H9 (cell line): Measurements from ENCODE around the gene MICALL2. TPM values are rescaled to one million over a fixed set of nuclear protein-coding genes. Genes with fewer than 3 reads are reported as not detected.

ENCODE experiments used
- DNase-seq: peaks from one replicate; pipeline ENCODE4 v3.0.0-alpha.2; 2017
- H2AFZ ChIP-seq: one replicate; pipeline ENCODE4 v1.6.1; 2013; ENCODE audit warnings: mild to moderate bottlenecking, low read length, control low read depth, moderate library complexity
- H2AK5ac ChIP-seq: 2 replicates; pipeline ENCODE4 v1.6.1; 2013; ENCODE audit warnings: low read length, control low read depth, mixed read lengths; ENCODE audit not compliant: insufficient read length
- H2BK120ac ChIP-seq: one replicate; pipeline ENCODE4 v1.6.1; 2013; ENCODE audit warnings: low read depth, mild to moderate bottlenecking, low read length, control low read depth, inconsistent platforms; ENCODE audit not compliant: poor library complexity, severe bottlenecking
- H2BK12ac ChIP-seq: 2 replicates; pipeline ENCODE4 v1.6.1; 2013; ENCODE audit warnings: low read length, control low read depth, mixed read lengths, low read depth; ENCODE audit not compliant: insufficient read length
- H2BK15ac ChIP-seq: 2 replicates; pipeline ENCODE4 v1.6.1; 2013; ENCODE audit warnings: low read depth, low read length, control low read depth
- H2BK20ac ChIP-seq: one replicate; pipeline ENCODE4 v1.6.1; 2013; ENCODE audit warnings: low read depth, mild to moderate bottlenecking, low read length, control low read depth, inconsistent platforms; ENCODE audit not compliant: poor library complexity, severe bottlenecking
- H2BK5ac ChIP-seq: 2 replicates; pipeline ENCODE4 v1.6.1; 2013; ENCODE audit warnings: low read length, control low read depth, mixed read lengths; ENCODE audit not compliant: insufficient read length
- H3K14ac ChIP-seq: 2 replicates; pipeline ENCODE4 v1.6.1; 2013; ENCODE audit warnings: low read length, control low read depth; ENCODE audit not compliant: insufficient read depth
- H3K18ac ChIP-seq: 2 replicates; pipeline ENCODE4 v1.6.1; 2013; ENCODE audit warnings: low read depth, mild to moderate bottlenecking, mixed read lengths, low read length, control low read depth; ENCODE audit not compliant: insufficient read length
- H3K23ac ChIP-seq: 2 replicates; pipeline ENCODE4 v1.6.1; 2013; ENCODE audit warnings: low read length, control low read depth, mixed read lengths, low read depth; ENCODE audit not compliant: insufficient read length
- H3K23me2 ChIP-seq: 2 replicates; pipeline ENCODE4 v1.6.1; 2013; ENCODE audit warnings: low read depth, mild to moderate bottlenecking, mixed read lengths, low read length, control low read depth; ENCODE audit not compliant: insufficient read length, poor library complexity, severe bottlenecking
- H3K27ac ChIP-seq: 2 replicates; pipeline ENCODE4 v1.5.1; 2013; ENCODE audit warnings: low read length, control low read depth, mixed read lengths, low read depth; ENCODE audit not compliant: insufficient read length
- H3K27me3 ChIP-seq: 2 replicates; pipeline ENCODE4 v1.6.1; 2013; ENCODE audit warnings: low read length, control low read depth, inconsistent platforms; ENCODE audit not compliant: insufficient read depth
- H3K4ac ChIP-seq: 2 replicates; pipeline ENCODE4 v1.6.1; 2013; ENCODE audit warnings: low read depth, mild to moderate bottlenecking, control low read depth, inconsistent platforms, low read length, moderate library complexity
- H3K4me1 ChIP-seq: 2 replicates; pipeline ENCODE4 v1.6.1; 2013; ENCODE audit warnings: low read length, control low read depth, inconsistent platforms; ENCODE audit not compliant: insufficient read depth
- H3K4me2 ChIP-seq: 2 replicates; pipeline ENCODE4 v1.6.1; 2013; ENCODE audit warnings: low read length, control low read depth, mixed read lengths; ENCODE audit not compliant: insufficient read length, insufficient read depth
- H3K56ac ChIP-seq: 2 replicates; pipeline ENCODE4 v1.6.1; 2013; ENCODE audit warnings: low read depth, mild to moderate bottlenecking, mixed read lengths, low read length, control low read depth; ENCODE audit not compliant: insufficient read length
- H3K79me1 ChIP-seq: 2 replicates; pipeline ENCODE4 v1.6.1; 2013; ENCODE audit warnings: low read depth, mild to moderate bottlenecking, moderate library complexity, low read length, control low read depth, inconsistent platforms; ENCODE audit not compliant: insufficient read depth, poor library complexity, severe bottlenecking
- H3K79me2 ChIP-seq: 2 replicates; pipeline ENCODE4 v1.6.1; 2013; ENCODE audit warnings: low read length, control low read depth, inconsistent platforms; ENCODE audit not compliant: insufficient read depth
- H3K9ac ChIP-seq: 2 replicates; pipeline ENCODE4 v1.6.1; 2013; ENCODE audit warnings: low read length, control low read depth, mixed read lengths; ENCODE audit not compliant: insufficient read length; ENCODE audit errors: extremely low read depth
- H3K9me3 ChIP-seq: one replicate; pipeline ENCODE4 v1.6.1; 2013; ENCODE audit warnings: low read depth, low read length, inconsistent platforms; ENCODE audit not compliant: control insufficient read depth
- H3T11ph ChIP-seq: one replicate; pipeline ENCODE4 v1.6.1; 2013; ENCODE audit warnings: mild to moderate bottlenecking, low read length, control low read depth, inconsistent platforms
- H4K20me1 ChIP-seq: one replicate; pipeline ENCODE4 v1.6.1; 2013; ENCODE audit not compliant: control insufficient read depth, insufficient read length, insufficient read depth
- H4K5ac ChIP-seq: 2 replicates; pipeline ENCODE4 v1.6.1; 2013; ENCODE audit warnings: low read depth, mild to moderate bottlenecking, mixed read lengths, low read length, control low read depth; ENCODE audit not compliant: insufficient read length
- H4K8ac ChIP-seq: replicated peaks from 2 replicates; pipeline ENCODE4 v1.6.1; 2013; ENCODE audit warnings: low read length, control low read depth, mixed read lengths, low read depth; ENCODE audit not compliant: insufficient read length
- H4K91ac ChIP-seq: 2 replicates; pipeline ENCODE4 v1.6.1; 2013; ENCODE audit warnings: low read depth, mild to moderate bottlenecking, moderate library complexity, mixed read lengths, low read length, control low read depth; ENCODE audit not compliant: insufficient read length
- H3K27ac Mint-ChIP-seq, 3 experiments: 2 replicates in 2 of 3; 3 replicates in 1 of 3; pipeline ENCODE4 v1.8.0; 2020 to 2021; ENCODE audit warnings: mixed read lengths in 3 of 3, mild to moderate bottlenecking in 1 of 3, moderate library complexity in 1 of 3
- H3K27me3 Mint-ChIP-seq: 2 replicates; pipeline ENCODE4 v1.8.0; 2021; ENCODE audit warnings: low read depth, mild to moderate bottlenecking, moderate library complexity, mixed read lengths
- H3K36me3 Mint-ChIP-seq, 3 experiments: 2 replicates in 2 of 3; 3 replicates in 1 of 3; pipeline ENCODE4 v1.8.0; 2020 to 2021; ENCODE audit warnings: low read depth in 3 of 3, mixed read lengths in 3 of 3; ENCODE audit not compliant: insufficient read depth in 1 of 3
- H3K4me1 Mint-ChIP-seq, 2 experiments: 2 replicates each; pipeline ENCODE4 v1.8.0; 2020; ENCODE audit warnings: mixed read lengths in 2 of 2
- H3K4me3 Mint-ChIP-seq, 2 experiments: 2 replicates in 1 of 2; 3 replicates in 1 of 2; pipeline ENCODE4 v1.8.0; 2020 to 2021; ENCODE audit warnings: mild to moderate bottlenecking in 2 of 2, mixed read lengths in 2 of 2, moderate library complexity in 1 of 2
- H3K9me3 Mint-ChIP-seq, 2 experiments: 2 replicates in 1 of 2; 3 replicates in 1 of 2; pipeline ENCODE4 v1.8.0; 2020; ENCODE audit warnings: mild to moderate bottlenecking in 2 of 2, mixed read lengths in 2 of 2, moderate library complexity in 1 of 2
- WGBS: extraction: QIAGEN DNeasy Blood & Tissue Kit; methylation state at CpG from one replicate; pipeline ENCODE4 v1.1.7; 2013; ENCODE audit warnings: missing lambda C conversion rate, low lambda C conversion rate, mixed read lengths; ENCODE audit not compliant: insufficient read length; ENCODE audit errors: extremely low coverage; 5-methylcytosine and 5-hydroxymethylcytosine counted together
- total RNA-seq: library from RNA; stranded (reverse); gene quantifications from 2 replicates; pipeline ENCODE4 v1.2.1, GENCODE V29; 2021
- TF ChIP-seq, protein P1 (sequence below): fragments of 200-600 bp; sonication (generic); conservative IDR thresholded peaks from 3 replicates; pipeline ENCODE4 v1.8.0; 2021; ENCODE audit warnings: antibody characterized with exemption, mild to moderate bottlenecking

The MICALL2 gene
- total RNA-seq, 1 experiment from 2014 or later = 7.1 TPM

DNA sequence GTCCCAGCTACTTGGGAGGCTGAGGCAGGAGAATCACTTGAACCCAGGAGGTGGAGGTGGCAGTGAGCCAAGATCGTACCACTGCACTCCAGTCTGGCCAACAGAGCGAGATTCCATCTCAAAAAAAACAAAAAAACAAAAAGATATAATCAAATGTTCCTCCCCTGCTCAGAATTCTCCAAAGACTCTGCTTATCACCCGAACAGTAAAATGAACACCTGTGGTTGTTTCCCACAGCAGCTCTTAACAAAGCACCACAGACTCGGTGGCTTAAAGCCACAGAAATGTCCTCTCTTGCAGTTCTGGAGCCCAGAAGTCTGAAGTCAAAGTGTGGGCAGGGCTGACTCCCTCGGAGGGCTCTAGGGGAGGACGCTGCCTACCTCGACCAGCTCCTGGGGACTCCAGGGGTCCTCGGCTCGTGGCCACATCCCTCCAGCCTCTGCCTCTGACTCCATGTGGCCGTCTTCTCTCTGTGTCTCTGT is 49.0 kb upstream of the MICALL2 start:
- TF ChIP-seq, protein P1, sequence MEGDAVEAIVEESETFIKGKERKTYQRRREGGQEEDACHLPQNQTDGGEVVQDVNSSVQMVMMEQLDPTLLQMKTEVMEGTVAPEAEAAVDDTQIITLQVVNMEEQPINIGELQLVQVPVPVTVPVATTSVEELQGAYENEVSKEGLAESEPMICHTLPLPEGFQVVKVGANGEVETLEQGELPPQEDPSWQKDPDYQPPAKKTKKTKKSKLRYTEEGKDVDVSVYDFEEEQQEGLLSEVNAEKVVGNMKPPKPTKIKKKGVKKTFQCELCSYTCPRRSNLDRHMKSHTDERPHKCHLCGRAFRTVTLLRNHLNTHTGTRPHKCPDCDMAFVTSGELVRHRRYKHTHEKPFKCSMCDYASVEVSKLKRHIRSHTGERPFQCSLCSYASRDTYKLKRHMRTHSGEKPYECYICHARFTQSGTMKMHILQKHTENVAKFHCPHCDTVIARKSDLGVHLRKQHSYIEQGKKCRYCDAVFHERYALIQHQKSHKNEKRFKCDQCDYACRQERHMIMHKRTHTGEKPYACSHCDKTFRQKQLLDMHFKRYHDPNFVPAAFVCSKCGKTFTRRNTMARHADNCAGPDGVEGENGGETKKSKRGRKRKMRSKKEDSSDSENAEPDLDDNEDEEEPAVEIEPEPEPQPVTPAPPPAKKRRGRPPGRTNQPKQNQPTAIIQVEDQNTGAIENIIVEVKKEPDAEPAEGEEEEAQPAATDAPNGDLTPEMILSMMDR = no peak
- H2AFZ ChIP-seq = no peak overlapping the region

More for the DNA sequence above, 49.0 kb upstream of the MICALL2 start:
- no peak overlapping the region for H3K14ac ChIP-seq
- H4K5ac ChIP-seq = no peak overlapping the region
- no CpG with 5 or more reads among the region's 10 CpGs for WGBS
- no peak overlapping the region for H3K27ac ChIP-seq
- H2AK5ac ChIP-seq = no peak overlapping the region
- no peaks in the 10 kb centered on the region for H3K27me3 ChIP-seq
- no peaks in the 10 kb centered on the region for H3K79me1 ChIP-seq
- H2BK5ac ChIP-seq = no peak overlapping the region
- H3K9me3 ChIP-seq = no peaks in the 10 kb centered on the region
- Mint-ChIP-seq H3K4me3 (no peak overlapping the region), H3K4me1 (peaks cover 6 to 16% of the 10 kb centered on the region in 2 experiments), H3K27me3 (no peaks in the 10 kb centered on the region; the same call in 1 of the 2 replicates), H3K36me3 (no peaks in the 10 kb centered on the region), H3K9me3 (no peaks in the 10 kb centered on the region), H3K27ac (no peak overlapping the region; a peak in 1 of 7 replicates)
- no peak overlapping the region for H3K18ac ChIP-seq
- no peak overlapping the region for H3K4me2 ChIP-seq
- peaks cover 6% of the 10 kb centered on the region for H3K23me2 ChIP-seq
- no peak overlapping the region for H4K8ac ChIP-seq
- H2BK12ac ChIP-seq = no peak overlapping the region
- no peak overlapping the region for H4K91ac ChIP-seq
- no peak for DNase-seq
- H3K23ac ChIP-seq = no peak overlapping the region
- H3K4ac ChIP-seq = no peak overlapping the region
- H3K79me2 ChIP-seq = peaks cover 3% of the 10 kb centered on the region; the same call in 1 of the 2 replicates
- no peak overlapping the region for H2BK120ac ChIP-seq
- no peaks in the 10 kb centered on the region for H4K20me1 ChIP-seq
- H3K9ac ChIP-seq = no peak overlapping the region
- no peak overlapping the region for H2BK15ac ChIP-seq
- H2BK20ac ChIP-seq = no peak overlapping the region
- no peak overlapping the region for H3T11ph ChIP-seq
- H3K56ac ChIP-seq = no peak overlapping the region
- no peaks in the 10 kb centered on the region for H3K4me1 ChIP-seq
